HepG2 (cell line): Measurements from ENCODE around the gene FASTK. TPM values are rescaled to one million over a fixed set of nuclear protein-coding genes. Genes with fewer than 3 reads are reported as not detected.

Source experiments
- ATF7-NPFF ChIP-seq: sonication (generic); formaldehyde crosslinking; IDR thresholded peaks from 2 replicates; pipeline ENCODE4 v1.8.1; 2023; ENCODE audit warnings: mild to moderate bottlenecking, low read depth, missing genetic modification reagents, moderate library complexity
- CBX5 ChIP-seq: sonication (generic); formaldehyde crosslinking; IDR thresholded peaks from 2 replicates; pipeline ENCODE4 v1.4.0; 2020; ENCODE audit warnings: missing genetic modification reagents, borderline replicate concordance
- CEBPG ChIP-seq: IDR thresholded peaks from 2 replicates; pipeline ENCODE4 v1.6.1; 2016
- JARID2 ChIP-seq: sonication (generic); formaldehyde crosslinking; IDR thresholded peaks from 2 replicates; pipeline ENCODE4 v1.8.1; 2023; ENCODE audit warnings: missing genetic modification reagents, inconsistent platforms; ENCODE audit not compliant: insufficient replicate concordance
- KDM1A ChIP-seq: IDR thresholded peaks from 2 replicates; pipeline ENCODE4 v1.6.1; 2016; ENCODE audit warnings: missing compliant biosample characterization
- RAD51 ChIP-seq: fragments of 450-650 bp; IDR thresholded peaks from 2 replicates; pipeline ENCODE4 v1.6.1; 2016; ENCODE audit warnings: borderline replicate concordance
- SAFB2 ChIP-seq: sonication (generic); formaldehyde crosslinking; IDR thresholded peaks from 2 replicates; pipeline ENCODE4 v1.5.1; 2020; ENCODE audit warnings: missing genetic modification reagents, low read depth, mild to moderate bottlenecking, borderline replicate concordance
- SETDB1 ChIP-seq: sonication (generic); formaldehyde crosslinking; IDR thresholded peaks from 2 replicates; pipeline ENCODE4 v1.5.1; 2020; ENCODE audit warnings: missing genetic modification reagents, mild to moderate bottlenecking, borderline replicate concordance
- SSRP1 ChIP-seq: IDR thresholded peaks from 2 replicates; pipeline ENCODE4 v1.6.1; 2016; ENCODE audit warnings: control low read depth
- TCF12 ChIP-seq, 2 experiments: fragments of 450-650 bp in 1 of 2; sonication (generic) in 1 of 2; formaldehyde crosslinking in 1 of 2; IDR thresholded peaks; 2 replicates each; pipeline versions ENCODE4 v1.6.1 to v1.8.0; 2017 to 2022; ENCODE audit warnings: antibody characterized with exemption in 1 of 2, mild to moderate bottlenecking in 1 of 2, missing genetic modification reagents in 1 of 2, moderate library complexity in 1 of 2
- ZNF180 ChIP-seq: sonication (generic); formaldehyde crosslinking; IDR thresholded peaks from 2 replicates; pipeline ENCODE4 v1.4.0; 2020; ENCODE audit warnings: low read depth, missing genetic modification reagents, borderline replicate concordance
- ZNF207 ChIP-seq: fragments of 450-650 bp; IDR thresholded peaks from 2 replicates; pipeline ENCODE4 v1.6.1; 2016; ENCODE audit warnings: antibody characterized with exemption, borderline replicate concordance
- ZNF33A ChIP-seq: sonication (generic); formaldehyde crosslinking; IDR thresholded peaks from 2 replicates; pipeline ENCODE4 v1.5.1; 2020; ENCODE audit warnings: missing genetic modification reagents, mild to moderate bottlenecking, moderate library complexity, borderline replicate concordance
- ZNF570 ChIP-seq: sonication (generic); formaldehyde crosslinking; IDR thresholded peaks from 2 replicates; pipeline ENCODE4 v1.4.0; 2020; ENCODE audit warnings: mild to moderate bottlenecking, missing genetic modification reagents, borderline replicate concordance
- ZNF644 ChIP-seq: IDR thresholded peaks from 2 replicates; pipeline ENCODE4 v1.6.1; 2016; ENCODE audit warnings: low read depth
- ZNF891 ChIP-seq: sonication (generic); formaldehyde crosslinking; IDR thresholded peaks from 2 replicates; pipeline ENCODE4 v1.5.0; 2020; ENCODE audit warnings: mild to moderate bottlenecking, missing genetic modification reagents
- polyA plus RNA-seq, 8 experiments: library from polyadenylated mRNA; depleted of rRNA in 3 of 8; stranded (reverse) in 7 of 8; unstranded in 1 of 8; fragments of >200 nt; fragmentation: Illumina TruSeq in 4 of 8; extraction: Trizol in 4 of 8; gene quantifications; 2 replicates each; pipeline versions ENCODE4 v1.2.1 to v1.2.3, GENCODE V29; 2011 to 2016; ENCODE audit warnings: low read depth in 4 of 8, missing spikeins in 1 of 8, mixed read lengths in 1 of 8; ENCODE audit not compliant: insufficient read depth in 1 of 8
- total RNA-seq, 5 experiments: library from RNA; depleted of rRNA; stranded (reverse); fragments of >200 nt; fragmentation: Illumina TruSeq; extraction: Trizol; gene quantifications; 2 replicates each; pipeline ENCODE4 v1.2.3, GENCODE V29; 2016; ENCODE audit warnings: low read depth in 1 of 5
- TF ChIP-seq, protein P1 (sequence below): IDR thresholded peaks from 2 replicates; pipeline ENCODE4 v1.6.1; 2016; ENCODE audit warnings: mild to moderate bottlenecking, missing biosample characterization, missing genetic modification reagents
- TF ChIP-seq, protein P2 (sequence below): IDR thresholded peaks from 2 replicates; pipeline ENCODE4 v1.6.1; 2012; ENCODE audit warnings: low read length, improper control_type of control experiment
- TF ChIP-seq, protein P3 (sequence below): IDR thresholded peaks from 2 replicates; pipeline ENCODE4 v1.6.1; 2016; ENCODE audit warnings: low read depth
- TF ChIP-seq, protein P4 (sequence below): IDR thresholded peaks from 2 replicates; pipeline ENCODE4 v1.6.1; 2016; ENCODE audit warnings: control low read depth
- TF ChIP-seq, protein P5 (sequence below): sonication (generic); formaldehyde crosslinking; IDR thresholded peaks from 2 replicates; pipeline ENCODE4 v1.5.1; 2020; ENCODE audit warnings: missing genetic modification reagents, mild to moderate bottlenecking, borderline replicate concordance

Gene FASTK
- total and polyA plus RNA-seq, 2 of the 13 experiments (the other 11 are each of a cell fraction or from before 2014, with no cell fraction given), result 52.9 to 55.7 TPM

DNA sequence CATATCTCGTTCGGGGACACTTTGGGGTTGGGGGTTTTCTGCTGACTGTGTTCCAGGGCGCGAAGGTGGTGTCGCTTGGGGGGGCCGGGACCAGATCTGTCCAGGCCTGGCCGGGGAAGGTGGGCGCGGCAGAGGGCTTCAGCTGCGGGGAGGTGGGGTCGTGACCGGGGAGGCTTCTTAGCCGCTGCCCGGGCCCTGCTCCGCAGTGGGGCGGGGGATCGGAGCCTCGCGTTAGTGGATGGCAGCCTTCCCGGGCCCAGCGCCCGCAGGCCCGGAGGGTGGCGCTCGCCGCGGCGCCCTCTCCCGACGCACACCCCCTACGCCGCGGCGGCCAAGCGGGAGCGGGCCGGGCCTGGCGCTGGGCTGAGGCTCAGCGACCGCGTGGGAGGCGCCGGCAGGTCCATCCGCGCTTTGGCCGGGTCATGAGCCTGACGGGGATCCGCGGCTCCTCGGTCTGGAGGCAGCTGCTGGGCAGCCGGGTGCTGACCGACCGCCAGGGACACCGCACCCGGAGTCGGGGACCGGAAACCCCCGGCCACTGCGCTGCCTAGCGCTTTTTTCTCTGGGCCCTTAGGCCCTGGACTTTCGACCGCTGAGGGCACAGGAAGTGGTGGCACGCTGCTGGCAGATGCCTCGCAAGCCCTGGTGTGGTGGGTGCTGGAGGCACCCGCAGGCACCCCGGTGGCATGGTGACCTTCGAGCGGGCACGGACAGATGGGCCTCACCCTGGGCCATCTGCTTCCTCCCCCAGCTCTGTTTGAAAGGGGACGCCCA lies 6.8 kb upstream of the FASTK start (continued):
- TF ChIP-seq, protein P1, sequence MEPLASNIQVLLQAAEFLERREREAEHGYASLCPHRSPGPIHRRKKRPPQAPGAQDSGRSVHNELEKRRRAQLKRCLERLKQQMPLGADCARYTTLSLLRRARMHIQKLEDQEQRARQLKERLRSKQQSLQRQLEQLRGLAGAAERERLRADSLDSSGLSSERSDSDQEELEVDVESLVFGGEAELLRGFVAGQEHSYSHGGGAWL, result peak; percentile 43; the same call in 1 of the 2 replicates
- TF ChIP-seq KDM1A (CRISPR knock-in tag) (no peak), ATF7-NPFF (CRISPR knock-in tag) (no peak), ZNF33A (CRISPR knock-in tag) (no peak), SSRP1 (no peak), CBX5 (CRISPR knock-in tag) (no peak), TCF12 (IDR thresholded peaks at IDR 0.05) (no peak), TCF12 (CRISPR knock-in tag; IDR thresholded peaks at IDR 0.05) (no peak), ZNF570 (CRISPR knock-in tag) (no peak), CEBPG (CRISPR knock-in tag) (no peak), ZNF644 (no peak), ZNF207 (no peak), RAD51 (no peak), SAFB2 (no peak), ZNF180 (CRISPR knock-in tag) (no peak), JARID2 (CRISPR knock-in tag) (no peak), SETDB1 (no peak), ZNF891 (CRISPR knock-in tag) (no peak)
- TF ChIP-seq, protein P2, sequence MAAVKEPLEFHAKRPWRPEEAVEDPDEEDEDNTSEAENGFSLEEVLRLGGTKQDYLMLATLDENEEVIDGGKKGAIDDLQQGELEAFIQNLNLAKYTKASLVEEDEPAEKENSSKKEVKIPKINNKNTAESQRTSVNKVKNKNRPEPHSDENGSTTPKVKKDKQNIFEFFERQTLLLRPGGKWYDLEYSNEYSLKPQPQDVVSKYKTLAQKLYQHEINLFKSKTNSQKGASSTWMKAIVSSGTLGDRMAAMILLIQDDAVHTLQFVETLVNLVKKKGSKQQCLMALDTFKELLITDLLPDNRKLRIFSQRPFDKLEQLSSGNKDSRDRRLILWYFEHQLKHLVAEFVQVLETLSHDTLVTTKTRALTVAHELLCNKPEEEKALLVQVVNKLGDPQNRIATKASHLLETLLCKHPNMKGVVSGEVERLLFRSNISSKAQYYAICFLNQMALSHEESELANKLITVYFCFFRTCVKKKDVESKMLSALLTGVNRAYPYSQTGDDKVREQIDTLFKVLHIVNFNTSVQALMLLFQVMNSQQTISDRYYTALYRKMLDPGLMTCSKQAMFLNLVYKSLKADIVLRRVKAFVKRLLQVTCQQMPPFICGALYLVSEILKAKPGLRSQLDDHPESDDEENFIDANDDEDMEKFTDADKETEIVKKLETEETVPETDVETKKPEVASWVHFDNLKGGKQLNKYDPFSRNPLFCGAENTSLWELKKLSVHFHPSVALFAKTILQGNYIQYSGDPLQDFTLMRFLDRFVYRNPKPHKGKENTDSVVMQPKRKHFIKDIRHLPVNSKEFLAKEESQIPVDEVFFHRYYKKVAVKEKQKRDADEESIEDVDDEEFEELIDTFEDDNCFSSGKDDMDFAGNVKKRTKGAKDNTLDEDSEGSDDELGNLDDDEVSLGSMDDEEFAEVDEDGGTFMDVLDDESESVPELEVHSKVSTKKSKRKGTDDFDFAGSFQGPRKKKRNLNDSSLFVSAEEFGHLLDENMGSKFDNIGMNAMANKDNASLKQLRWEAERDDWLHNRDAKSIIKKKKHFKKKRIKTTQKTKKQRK, result no peak
- TF ChIP-seq, protein P3, sequence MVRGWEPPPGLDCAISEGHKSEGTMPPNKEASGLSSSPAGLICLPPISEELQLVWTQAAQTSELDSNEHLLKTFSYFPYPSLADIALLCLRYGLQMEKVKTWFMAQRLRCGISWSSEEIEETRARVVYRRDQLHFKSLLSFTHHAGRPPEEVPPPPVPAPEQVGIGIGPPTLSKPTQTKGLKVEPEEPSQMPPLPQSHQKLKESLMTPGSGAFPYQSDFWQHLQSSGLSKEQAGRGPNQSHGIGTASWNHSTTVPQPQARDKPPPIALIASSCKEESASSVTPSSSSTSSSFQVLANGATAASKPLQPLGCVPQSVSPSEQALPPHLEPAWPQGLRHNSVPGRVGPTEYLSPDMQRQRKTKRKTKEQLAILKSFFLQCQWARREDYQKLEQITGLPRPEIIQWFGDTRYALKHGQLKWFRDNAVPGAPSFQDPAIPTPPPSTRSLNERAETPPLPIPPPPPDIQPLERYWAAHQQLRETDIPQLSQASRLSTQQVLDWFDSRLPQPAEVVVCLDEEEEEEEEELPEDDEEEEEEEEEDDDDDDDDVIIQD (CRISPR knock-in tag), result no peak
- TF ChIP-seq, protein P4, sequence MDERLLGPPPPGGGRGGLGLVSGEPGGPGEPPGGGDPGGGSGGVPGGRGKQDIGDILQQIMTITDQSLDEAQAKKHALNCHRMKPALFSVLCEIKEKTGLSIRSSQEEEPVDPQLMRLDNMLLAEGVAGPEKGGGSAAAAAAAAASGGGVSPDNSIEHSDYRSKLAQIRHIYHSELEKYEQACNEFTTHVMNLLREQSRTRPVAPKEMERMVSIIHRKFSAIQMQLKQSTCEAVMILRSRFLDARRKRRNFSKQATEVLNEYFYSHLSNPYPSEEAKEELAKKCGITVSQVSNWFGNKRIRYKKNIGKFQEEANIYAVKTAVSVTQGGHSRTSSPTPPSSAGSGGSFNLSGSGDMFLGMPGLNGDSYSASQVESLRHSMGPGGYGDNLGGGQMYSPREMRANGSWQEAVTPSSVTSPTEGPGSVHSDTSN, result no peak
- TF ChIP-seq, protein P5, sequence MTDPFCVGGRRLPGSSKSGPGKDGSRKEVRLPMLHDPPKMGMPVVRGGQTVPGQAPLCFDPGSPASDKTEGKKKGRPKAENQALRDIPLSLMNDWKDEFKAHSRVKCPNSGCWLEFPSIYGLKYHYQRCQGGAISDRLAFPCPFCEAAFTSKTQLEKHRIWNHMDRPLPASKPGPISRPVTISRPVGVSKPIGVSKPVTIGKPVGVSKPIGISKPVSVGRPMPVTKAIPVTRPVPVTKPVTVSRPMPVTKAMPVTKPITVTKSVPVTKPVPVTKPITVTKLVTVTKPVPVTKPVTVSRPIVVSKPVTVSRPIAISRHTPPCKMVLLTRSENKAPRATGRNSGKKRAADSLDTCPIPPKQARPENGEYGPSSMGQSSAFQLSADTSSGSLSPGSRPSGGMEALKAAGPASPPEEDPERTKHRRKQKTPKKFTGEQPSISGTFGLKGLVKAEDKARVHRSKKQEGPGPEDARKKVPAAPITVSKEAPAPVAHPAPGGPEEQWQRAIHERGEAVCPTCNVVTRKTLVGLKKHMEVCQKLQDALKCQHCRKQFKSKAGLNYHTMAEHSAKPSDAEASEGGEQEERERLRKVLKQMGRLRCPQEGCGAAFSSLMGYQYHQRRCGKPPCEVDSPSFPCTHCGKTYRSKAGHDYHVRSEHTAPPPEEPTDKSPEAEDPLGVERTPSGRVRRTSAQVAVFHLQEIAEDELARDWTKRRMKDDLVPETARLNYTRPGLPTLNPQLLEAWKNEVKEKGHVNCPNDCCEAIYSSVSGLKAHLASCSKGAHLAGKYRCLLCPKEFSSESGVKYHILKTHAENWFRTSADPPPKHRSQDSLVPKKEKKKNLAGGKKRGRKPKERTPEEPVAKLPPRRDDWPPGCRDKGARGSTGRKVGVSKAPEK, result no peak
